Neutrophil (primary cell): Measurements from ENCODE around the gene NME9.
"Not testable (repeated sequence)": the region's sequence is repeated elsewhere in the genome, so short reads cannot be mapped to it uniquely, and the experiment has no call there.

Source experiments
- H3K27ac ChIP-seq: fragments of 200-600 bp; sonication (generic); 2 replicates; pipeline ENCODE4 v1.5.1; 2016; ENCODE audit warnings: mild to moderate bottlenecking, moderate library complexity
- H3K27me3 ChIP-seq: fragments of 200-600 bp; sonication (generic); 2 replicates; pipeline ENCODE4 v1.6.0; 2016; ENCODE audit warnings: mild to moderate bottlenecking
- H3K36me3 ChIP-seq: fragments of 200-600 bp; sonication (generic); 2 replicates; pipeline ENCODE4 v1.5.1; 2017
- H3K4me1 ChIP-seq, 2 experiments: fragments of 200-600 bp in 1 of 2; sonication (generic) in 1 of 2; 1 replicate in 1 of 2; 2 replicates in 1 of 2; pipeline versions ENCODE4 v1.5.1 to v1.6.1; 2013 to 2016; ENCODE audit warnings: low read depth in 1 of 2, low read length in 1 of 2, mild to moderate bottlenecking in 1 of 2, moderate library complexity in 1 of 2; ENCODE audit not compliant: control insufficient read depth in 1 of 2, insufficient read depth in 1 of 2
- H3K4me3 ChIP-seq, 2 experiments: fragments of 200-600 bp in 1 of 2; sonication (generic) in 1 of 2; 1 replicate in 1 of 2; 2 replicates in 1 of 2; pipeline ENCODE4 v1.5.1; 2013 to 2016; ENCODE audit warnings: low read depth in 1 of 2, low read length in 1 of 2, mild to moderate bottlenecking in 1 of 2, moderate library complexity in 1 of 2
- H3K9me3 ChIP-seq: fragments of 200-600 bp; sonication (generic); 2 replicates; pipeline ENCODE4 v1.5.1; 2016
- TF ChIP-seq, protein P1 (sequence below): fragments of 200-600 bp; sonication (generic); IDR thresholded peaks from 2 replicates; pipeline ENCODE4 v1.5.1; 2016; ENCODE audit warnings: antibody characterized with exemption

NME9 gene, protein sequence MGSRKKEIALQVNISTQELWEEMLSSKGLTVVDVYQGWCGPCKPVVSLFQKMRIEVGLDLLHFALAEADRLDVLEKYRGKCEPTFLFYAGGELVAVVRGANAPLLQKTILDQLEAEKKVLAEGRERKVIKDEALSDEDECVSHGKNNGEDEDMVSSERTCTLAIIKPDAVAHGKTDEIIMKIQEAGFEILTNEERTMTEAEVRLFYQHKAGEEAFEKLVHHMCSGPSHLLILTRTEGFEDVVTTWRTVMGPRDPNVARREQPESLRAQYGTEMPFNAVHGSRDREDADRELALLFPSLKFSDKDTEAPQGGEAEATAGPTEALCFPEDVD

DNA sequence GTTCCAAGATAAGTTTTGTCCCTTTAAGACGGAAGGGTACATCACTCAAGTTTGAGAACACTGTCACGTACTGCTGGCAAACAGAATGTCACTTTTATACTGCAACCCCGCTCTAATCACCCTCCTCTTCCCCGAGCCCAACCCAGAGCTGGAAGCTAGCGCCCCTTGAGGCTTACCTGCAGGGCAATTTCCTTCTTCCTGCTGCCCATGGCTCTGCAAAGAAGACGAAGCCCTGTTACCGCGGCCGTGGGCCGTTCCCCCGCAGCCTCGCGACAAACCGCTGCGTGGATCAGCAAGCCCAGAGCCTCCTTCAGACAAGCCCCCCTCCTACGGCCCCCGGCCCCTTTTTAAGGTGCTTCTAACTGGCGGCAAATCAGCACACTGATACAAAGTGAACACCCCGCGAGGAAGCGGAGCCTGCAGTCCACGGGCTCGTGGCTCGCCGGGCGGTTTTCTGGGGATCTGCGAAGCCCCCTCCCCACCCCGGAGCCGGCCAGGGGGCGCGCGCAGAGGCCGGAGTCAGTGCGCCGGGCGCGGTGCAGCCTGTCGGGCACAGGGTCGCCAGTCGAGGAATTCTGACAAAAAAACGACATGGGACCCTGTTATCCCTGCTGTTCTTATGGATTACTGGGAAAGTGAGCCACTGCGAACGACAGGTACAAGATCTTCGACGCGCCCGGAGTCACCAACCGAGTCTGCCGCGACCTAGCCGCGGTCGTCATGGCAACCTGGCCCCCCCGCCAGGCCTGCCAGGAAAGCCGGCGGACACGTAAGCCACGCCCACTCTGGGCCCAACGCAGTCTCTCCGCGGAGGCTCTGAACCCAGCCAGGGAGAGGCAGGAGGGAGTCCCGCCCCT lies at the start of gene NME9:
Gene NME9, minus strand, starts transcription at position 725 of the 857 bp plus-strand sequence. Its CDS starts 516 bp downstream, at position 209.
- peaks cover 5 to 13% of the 10 kb centered on the region in 2 experiments for H3K4me1 ChIP-seq

DNA sequence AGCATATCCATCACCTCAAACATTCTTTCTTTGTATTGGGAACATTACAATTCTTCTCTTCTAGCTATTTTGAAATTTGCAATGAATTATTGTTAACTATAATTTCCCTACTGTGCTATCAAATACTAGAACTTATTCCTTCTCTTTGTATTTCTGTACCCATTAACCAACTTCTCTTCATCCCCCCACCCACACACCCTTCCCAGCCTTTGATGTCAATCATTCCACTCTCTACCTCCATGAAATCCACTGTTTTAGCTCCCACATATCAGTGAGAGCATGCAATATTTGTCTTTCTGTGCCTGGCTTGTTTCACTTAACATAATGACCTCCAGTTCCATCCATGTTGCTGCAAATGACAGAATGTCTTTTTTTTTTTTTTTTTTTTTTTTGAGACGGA lies 49.3 kb upstream of the NME9 start:
- TF ChIP-seq, protein P1, sequence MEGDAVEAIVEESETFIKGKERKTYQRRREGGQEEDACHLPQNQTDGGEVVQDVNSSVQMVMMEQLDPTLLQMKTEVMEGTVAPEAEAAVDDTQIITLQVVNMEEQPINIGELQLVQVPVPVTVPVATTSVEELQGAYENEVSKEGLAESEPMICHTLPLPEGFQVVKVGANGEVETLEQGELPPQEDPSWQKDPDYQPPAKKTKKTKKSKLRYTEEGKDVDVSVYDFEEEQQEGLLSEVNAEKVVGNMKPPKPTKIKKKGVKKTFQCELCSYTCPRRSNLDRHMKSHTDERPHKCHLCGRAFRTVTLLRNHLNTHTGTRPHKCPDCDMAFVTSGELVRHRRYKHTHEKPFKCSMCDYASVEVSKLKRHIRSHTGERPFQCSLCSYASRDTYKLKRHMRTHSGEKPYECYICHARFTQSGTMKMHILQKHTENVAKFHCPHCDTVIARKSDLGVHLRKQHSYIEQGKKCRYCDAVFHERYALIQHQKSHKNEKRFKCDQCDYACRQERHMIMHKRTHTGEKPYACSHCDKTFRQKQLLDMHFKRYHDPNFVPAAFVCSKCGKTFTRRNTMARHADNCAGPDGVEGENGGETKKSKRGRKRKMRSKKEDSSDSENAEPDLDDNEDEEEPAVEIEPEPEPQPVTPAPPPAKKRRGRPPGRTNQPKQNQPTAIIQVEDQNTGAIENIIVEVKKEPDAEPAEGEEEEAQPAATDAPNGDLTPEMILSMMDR, result no peak
- Histone ChIP-seq H3K27me3 (no peaks in the 10 kb centered on the region), H3K9me3 (no peaks in the 10 kb centered on the region), H3K36me3 (no peaks in the 10 kb centered on the region), H3K27ac (no peak overlapping the region), H3K4me3 (no peak overlapping the region), H3K4me1 (no peaks in the 10 kb centered on the region)

More for the DNA sequence above, at the start of gene NME9:
- TF ChIP-seq, protein P1, result no peak
- Histone ChIP-seq H3K36me3 (no peaks in the 10 kb centered on the region), H3K9me3 (no peaks in the 10 kb centered on the region), H3K27me3 (peaks cover 68% of the 10 kb centered on the region), H3K4me3 (peak within 1 kb of the TSS; percentile 62 to 69), H3K27ac (no peak within 1 kb of the TSS)

DNA sequence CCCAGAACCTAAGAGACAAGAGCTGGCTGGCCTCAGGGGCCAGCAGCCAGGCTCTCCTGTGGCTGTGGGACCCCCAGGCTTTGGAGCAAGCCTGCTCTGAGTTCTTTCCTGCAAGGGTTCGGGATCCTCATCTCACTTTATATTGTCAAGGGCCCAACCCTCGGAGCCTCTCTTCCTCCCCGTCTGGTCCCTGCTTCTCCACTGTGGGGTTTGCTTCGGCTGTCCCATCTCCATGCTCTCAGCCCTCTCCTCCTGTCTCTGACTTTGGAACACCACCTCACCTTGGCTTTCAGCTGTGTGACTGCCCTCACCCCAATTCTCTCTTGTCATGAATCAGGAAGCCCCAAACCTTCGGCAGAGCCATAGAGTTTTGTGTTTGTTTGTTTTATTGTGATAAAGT lies 48.7 kb upstream of the NME9 start:
- no peaks in the 10 kb centered on the region for H3K4me1 ChIP-seq
- no peaks in the 10 kb centered on the region for H3K27me3 ChIP-seq
- no peak overlapping the region for H3K27ac ChIP-seq
- no peak overlapping the region for H3K4me3 ChIP-seq
- H3K9me3 ChIP-seq, result no peaks in the 10 kb centered on the region
- no peaks in the 10 kb centered on the region for H3K36me3 ChIP-seq
- TF ChIP-seq, protein P1, result no peak

DNA sequence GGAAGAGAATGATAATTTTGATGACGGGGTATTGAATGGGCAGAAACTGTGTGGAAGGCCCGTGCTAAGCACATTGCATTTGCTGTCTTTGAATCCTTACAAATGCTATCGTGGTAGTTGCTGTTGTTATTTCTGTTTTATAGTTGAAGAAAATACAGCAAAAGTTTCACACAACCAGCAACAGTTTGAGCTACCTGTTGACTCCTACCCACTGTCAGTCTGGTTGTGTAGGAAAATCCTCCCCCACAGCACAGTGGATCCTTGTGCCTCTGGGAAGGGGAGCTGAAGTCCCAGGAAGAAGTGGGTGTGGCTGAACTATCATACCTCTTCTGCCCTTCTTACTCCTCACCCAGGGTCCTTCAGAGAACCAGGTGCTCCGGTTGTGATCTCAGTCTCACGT lies 48.2 kb upstream of the NME9 start:
- no peaks in the 10 kb centered on the region for H3K4me1 ChIP-seq

DNA sequence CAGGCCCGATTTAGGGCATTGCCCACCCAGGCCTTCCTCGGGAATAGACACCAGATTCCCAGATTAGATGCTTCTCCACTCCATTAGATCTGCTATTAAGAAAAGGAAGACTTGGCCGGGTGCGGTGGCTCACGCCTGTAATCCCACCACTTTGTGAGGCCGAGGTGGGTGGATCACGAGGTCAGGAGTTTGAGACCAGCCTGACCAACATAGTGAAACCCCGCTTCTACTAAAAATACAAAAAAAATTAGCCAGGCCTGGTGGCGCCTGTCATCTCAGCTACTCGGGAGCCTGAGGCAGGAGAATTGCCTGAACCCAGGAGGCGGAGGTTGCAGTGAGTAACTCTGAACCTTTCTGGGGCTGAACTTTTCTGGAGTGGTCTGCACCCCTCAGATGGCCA lies 47.6 kb upstream of the NME9 start:
- H3K4me3 ChIP-seq, H3K36me3 ChIP-seq, H3K9me3 ChIP-seq, H3K27me3 ChIP-seq, H3K27ac ChIP-seq, H3K4me1 ChIP-seq: not testable (repeated sequence)

More for the DNA sequence above, 48.2 kb upstream of the NME9 start:
- TF ChIP-seq, protein P1, result no peak
- Histone ChIP-seq H3K27me3 (no peaks in the 10 kb centered on the region), H3K27ac (no peak overlapping the region), H3K36me3 (no peaks in the 10 kb centered on the region), H3K4me3 (no peak overlapping the region), H3K9me3 (no peaks in the 10 kb centered on the region)

DNA sequence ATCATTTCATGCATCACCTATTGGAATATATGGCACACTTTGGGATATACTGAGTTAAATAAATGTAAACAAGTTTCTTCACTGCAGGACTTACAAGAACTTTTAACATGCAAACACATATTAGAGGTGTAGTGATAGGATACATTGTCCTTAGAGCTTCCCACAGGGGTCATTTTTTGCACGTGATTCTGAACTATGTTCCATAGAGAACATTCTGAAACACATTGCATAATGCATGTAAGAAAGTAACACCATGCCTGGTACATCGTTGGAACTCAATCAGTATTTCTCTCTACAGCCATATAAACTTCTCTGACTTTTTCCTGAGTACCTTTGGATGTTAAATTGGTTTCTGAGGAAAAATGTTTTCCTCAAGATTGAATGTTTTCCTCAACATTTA lies 47.0 kb upstream of the NME9 start:
- no peaks in the 10 kb centered on the region for H3K4me1 ChIP-seq

More for the DNA sequence above, 47.0 kb upstream of the NME9 start:
- Histone ChIP-seq H3K9me3 (no peaks in the 10 kb centered on the region), H3K27me3 (no peaks in the 10 kb centered on the region), H3K27ac (no peak overlapping the region), H3K36me3 (no peaks in the 10 kb centered on the region), H3K4me3 (no peak overlapping the region)
- TF ChIP-seq, protein P1, result no peak
